Suprapubic skin (tissue), 4 donors: ENCODE measurements around the gene SLC26A4. TPM values are rescaled to one million over a fixed set of nuclear protein-coding genes. Genes with fewer than 3 reads are reported as not detected.
"Not testable (repeated sequence)": the region's sequence is repeated elsewhere in the genome, so short reads cannot be mapped to it uniquely, and the experiment has no call there.

Experiments used
- DNase-seq, 2 donors: peaks; one replicate each; pipeline ENCODE4 v3.0.0-alpha.2; 2019; ENCODE audit warnings: low spot score in 2 of 2
- H3K27ac ChIP-seq: fragments of 200-600 bp; sonication (generic); one replicate; pipeline ENCODE4 v1.5.1; 2019
- H3K27me3 ChIP-seq: fragments of 200-600 bp; sonication (generic); one replicate; pipeline ENCODE4 v1.5.1; 2019
- H3K36me3 ChIP-seq: fragments of 200-600 bp; sonication (generic); one replicate; pipeline ENCODE4 v1.5.1; 2019
- H3K4me1 ChIP-seq: fragments of 200-600 bp; sonication (generic); one replicate; pipeline ENCODE4 v1.5.1; 2019
- H3K4me3 ChIP-seq: fragments of 200-600 bp; sonication (generic); one replicate; pipeline ENCODE4 v1.5.1; 2019; ENCODE audit warnings: mild to moderate bottlenecking
- H3K9me3 ChIP-seq: fragments of 200-600 bp; sonication (generic); one replicate; pipeline ENCODE4 v1.5.1; 2019
- CTCF ChIP-seq, 2 donors: fragments of 200-600 bp in 1 of 2; fragments of 450-650 bp in 1 of 2; sonication (generic) in 1 of 2; IDR thresholded peaks; one replicate each; pipeline ENCODE4 v1.5.1; 2016 to 2019; ENCODE audit warnings: antibody characterized with exemption in 2 of 2, mild to moderate bottlenecking in 1 of 2, moderate library complexity in 1 of 2
- EP300 ChIP-seq: sonication (generic); formaldehyde crosslinking; IDR thresholded peaks from one replicate; pipeline ENCODE4 v1.6.1; 2017; ENCODE audit warnings: antibody characterized with exemption
- POLR2A ChIP-seq, 2 donors: fragments of 450-650 bp; IDR thresholded peaks; one replicate each; pipeline ENCODE4 v1.6.1; 2017; ENCODE audit warnings: antibody characterized with exemption in 2 of 2, mild to moderate bottlenecking in 2 of 2, moderate library complexity in 2 of 2
- POLR2AphosphoS5 ChIP-seq, 3 donors: sonication (generic); formaldehyde crosslinking; IDR thresholded peaks; one replicate each; pipeline ENCODE4 v1.6.1; 2017; ENCODE audit warnings: antibody characterized with exemption in 3 of 3
- whole genome bisulfite sequencing: methylation state at CpG from one replicate; pipeline ENCODE4 v1.1.5; 2018; 5-methylcytosine and 5-hydroxymethylcytosine counted together
- total RNA-seq, 4 donors: library from RNA; depleted of rRNA; stranded (reverse); fragments of >200 nt; gene quantifications; one replicate each; pipeline ENCODE4 v1.1.0, GENCODE V29; 2016

SLC26A4 gene
- total RNA-seq, 4 donors from 2014 or later: 0.13 to 0.26 (median 0.24) TPM; not detected in 1

- TF ChIP-seq POLR2A (IDR thresholded peaks at IDR 0.05) (no peak), CTCF (IDR thresholded peaks at IDR 0.05) (no peak), EP300 (no peak), POLR2AphosphoS5 (IDR thresholded peaks at IDR 0.05) (no peak)
- H3K9me3 ChIP-seq: no peaks in the 10 kb centered on the region
- no peak overlapping the region for H3K4me3 ChIP-seq
- 94% methylated on average over 12 of the region's 12 CpGs for WGBS
- H3K27ac ChIP-seq: no peak overlapping the region
- H3K27me3 ChIP-seq: no peaks in the 10 kb centered on the region
- H3K4me1 ChIP-seq: no peaks in the 10 kb centered on the region
- no peak for DNase-seq
- H3K36me3 ChIP-seq: peaks cover 3% of the 10 kb centered on the region
Observed at GRCh38 chr7:107631588-107632491, 28.8 kb upstream of the SLC26A4 start.

DNA sequence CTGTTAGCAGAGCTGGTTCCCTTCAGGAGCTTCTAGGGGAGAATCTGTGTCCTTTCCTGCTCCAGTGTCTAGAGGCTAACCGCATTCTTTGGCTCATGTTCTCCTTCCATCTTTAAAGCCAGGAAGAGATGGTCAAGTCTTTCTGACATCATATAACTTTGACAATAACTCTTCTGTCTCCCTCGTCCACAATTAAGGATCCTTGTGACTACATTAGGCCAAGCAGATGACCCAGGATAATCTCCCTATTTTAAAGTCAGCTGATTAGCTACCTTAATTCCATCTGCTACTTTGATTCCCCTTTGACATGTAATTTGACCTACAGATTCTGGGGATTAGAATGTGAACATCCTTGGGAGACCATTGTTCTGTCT lies 28.1 kb upstream of the SLC26A4 start:
- no peak overlapping the region for H3K4me3 ChIP-seq
- no peaks in the 10 kb centered on the region for H3K27me3 ChIP-seq
- no peaks in the 10 kb centered on the region for H3K4me1 ChIP-seq
- TF ChIP-seq CTCF (IDR thresholded peaks at IDR 0.05) (no peak), POLR2AphosphoS5 (IDR thresholded peaks at IDR 0.05) (no peak), POLR2A (IDR thresholded peaks at IDR 0.05) (no peak), EP300 (no peak)
- no peak for DNase-seq
- WGBS: 87% methylated on average over 2 of the region's 2 CpGs
- no peak overlapping the region for H3K27ac ChIP-seq
- peaks cover 3% of the 10 kb centered on the region for H3K36me3 ChIP-seq
- no peaks in the 10 kb centered on the region for H3K9me3 ChIP-seq

DNA sequence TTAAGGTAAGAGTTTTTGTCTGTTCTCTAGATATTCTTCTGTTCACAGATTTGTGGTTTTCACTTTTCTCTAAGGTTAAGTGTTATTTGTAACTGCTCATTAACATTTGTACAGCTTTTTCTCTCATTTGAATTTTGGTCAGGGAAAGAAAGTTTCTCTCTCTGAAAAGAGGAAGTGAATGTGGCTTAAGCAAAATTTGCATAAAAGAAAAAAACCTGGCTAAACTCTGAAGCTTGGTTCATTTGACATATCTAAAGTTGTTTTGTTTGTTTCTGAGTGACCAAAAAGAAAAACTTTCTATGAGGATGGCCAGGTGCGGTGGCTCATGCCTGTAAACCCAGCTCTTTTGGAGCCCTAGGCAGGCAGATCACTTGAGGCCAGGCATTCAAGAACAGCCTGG lies 22.0 kb upstream of the SLC26A4 start:
- no peak overlapping the region for H3K4me3 ChIP-seq
- DNase-seq: no peak
- no peak for TF ChIP-seq CTCF (IDR thresholded peaks at IDR 0.05)
- no peak for TF ChIP-seq EP300
- no peak for TF ChIP-seq POLR2AphosphoS5 (IDR thresholded peaks at IDR 0.05)
- no peak for TF ChIP-seq POLR2A (IDR thresholded peaks at IDR 0.05)
- 94% methylated on average over 1 of the region's 1 CpG for WGBS
- H3K36me3 ChIP-seq: no peaks in the 10 kb centered on the region
- H3K27ac ChIP-seq: no peak overlapping the region
- H3K4me1 ChIP-seq: no peaks in the 10 kb centered on the region
- H3K9me3 ChIP-seq: no peaks in the 10 kb centered on the region
- no peaks in the 10 kb centered on the region for H3K27me3 ChIP-seq

DNA sequence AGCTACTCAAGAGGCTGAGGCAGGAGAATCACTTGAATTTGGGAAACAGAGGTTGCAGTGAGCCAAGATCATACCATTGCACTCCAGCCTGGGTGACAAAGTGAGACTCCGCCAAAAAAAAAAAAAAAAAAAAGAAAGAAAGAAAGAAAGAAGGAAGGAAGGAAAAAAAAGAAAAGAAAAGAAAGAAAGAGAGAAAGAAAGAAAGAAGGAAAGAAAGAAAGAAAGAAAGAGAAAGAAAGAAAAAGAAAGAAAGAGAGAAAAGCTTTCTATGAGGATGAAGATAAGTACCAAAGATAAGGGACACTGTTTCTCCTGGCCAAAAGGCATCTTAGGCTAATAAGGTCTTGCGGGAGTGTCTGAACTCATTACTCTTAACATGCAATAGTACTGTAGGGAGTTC lies 21.6 kb upstream of the SLC26A4 start:
- H3K36me3 ChIP-seq, H3K27me3 ChIP-seq, DNase-seq, H3K4me3 ChIP-seq, H3K4me1 ChIP-seq, H3K9me3 ChIP-seq, H3K27ac ChIP-seq: not testable (repeated sequence)
- 93% methylated on average over 2 of the region's 2 CpGs for WGBS

GRCh38 chr7:107641676-107642075 lies 19.0 kb upstream of the SLC26A4 start:
- 68% methylated on average over 1 of the region's 1 CpG for whole genome bisulfite sequencing
- DNase-seq: no peak
- no peak overlapping the region for H3K4me3 ChIP-seq
- H3K9me3 ChIP-seq: no peaks in the 10 kb centered on the region
- H3K4me1 ChIP-seq: no peaks in the 10 kb centered on the region
- no peak overlapping the region for H3K27ac ChIP-seq
- no peaks in the 10 kb centered on the region for H3K36me3 ChIP-seq
- TF ChIP-seq POLR2A (IDR thresholded peaks at IDR 0.05) (no peak), EP300 (no peak), POLR2AphosphoS5 (IDR thresholded peaks at IDR 0.05) (no peak), CTCF (IDR thresholded peaks at IDR 0.05) (no peak)
- no peaks in the 10 kb centered on the region for H3K27me3 ChIP-seq
